Osteocyte (in vitro differentiated cells): ENCODE results near the gene SCAMP3. TPM values are rescaled to one million over a fixed set of nuclear protein-coding genes. Genes with fewer than 3 reads are reported as not detected.
A peak's percentile ranks its signal among the peaks of the same experiment; 100 is the strongest.

Source experiments
- DNase-seq: peaks from one replicate; pipeline ENCODE4 v3.0.0; 2021; ENCODE audit warnings: mixed read lengths; ENCODE audit not compliant: unreplicated experiment; ENCODE audit errors: extremely low spot score
- H3K27ac Mint-ChIP-seq: one replicate; pipeline ENCODE4 v1.8.0; 2021; ENCODE audit warnings: mild to moderate bottlenecking, mixed read lengths; ENCODE audit not compliant: unreplicated experiment
- H3K27me3 Mint-ChIP-seq: one replicate; pipeline ENCODE4 v1.8.0; 2021; ENCODE audit warnings: mixed read lengths; ENCODE audit not compliant: unreplicated experiment
- H3K36me3 Mint-ChIP-seq: one replicate; pipeline ENCODE4 v1.8.0; 2021; ENCODE audit warnings: mixed read lengths; ENCODE audit not compliant: unreplicated experiment
- H3K4me1 Mint-ChIP-seq: one replicate; pipeline ENCODE4 v1.8.0; 2021; ENCODE audit warnings: mixed read lengths; ENCODE audit not compliant: unreplicated experiment
- H3K4me3 Mint-ChIP-seq: one replicate; pipeline ENCODE4 v1.8.0; 2021; ENCODE audit warnings: mild to moderate bottlenecking, moderate library complexity, mixed read lengths; ENCODE audit not compliant: unreplicated experiment
- H3K9me3 Mint-ChIP-seq: one replicate; pipeline ENCODE4 v1.8.0; 2021; ENCODE audit warnings: mixed read lengths; ENCODE audit not compliant: unreplicated experiment
- total RNA-seq: library from RNA; stranded (reverse); gene quantifications from 2 replicates; pipeline ENCODE4 v1.2.1, GENCODE V29; 2021
- TF ChIP-seq, protein P1 (sequence below): fragments of 200-600 bp; sonication (generic); IDR thresholded peaks from 2 replicates; pipeline ENCODE4 v1.5.0; 2021; ENCODE audit warnings: antibody characterized with exemption, mild to moderate bottlenecking, moderate library complexity

The SCAMP3 gene
- total RNA-seq, 1 donor from 2014 or later, result 73.7 TPM

DNA sequence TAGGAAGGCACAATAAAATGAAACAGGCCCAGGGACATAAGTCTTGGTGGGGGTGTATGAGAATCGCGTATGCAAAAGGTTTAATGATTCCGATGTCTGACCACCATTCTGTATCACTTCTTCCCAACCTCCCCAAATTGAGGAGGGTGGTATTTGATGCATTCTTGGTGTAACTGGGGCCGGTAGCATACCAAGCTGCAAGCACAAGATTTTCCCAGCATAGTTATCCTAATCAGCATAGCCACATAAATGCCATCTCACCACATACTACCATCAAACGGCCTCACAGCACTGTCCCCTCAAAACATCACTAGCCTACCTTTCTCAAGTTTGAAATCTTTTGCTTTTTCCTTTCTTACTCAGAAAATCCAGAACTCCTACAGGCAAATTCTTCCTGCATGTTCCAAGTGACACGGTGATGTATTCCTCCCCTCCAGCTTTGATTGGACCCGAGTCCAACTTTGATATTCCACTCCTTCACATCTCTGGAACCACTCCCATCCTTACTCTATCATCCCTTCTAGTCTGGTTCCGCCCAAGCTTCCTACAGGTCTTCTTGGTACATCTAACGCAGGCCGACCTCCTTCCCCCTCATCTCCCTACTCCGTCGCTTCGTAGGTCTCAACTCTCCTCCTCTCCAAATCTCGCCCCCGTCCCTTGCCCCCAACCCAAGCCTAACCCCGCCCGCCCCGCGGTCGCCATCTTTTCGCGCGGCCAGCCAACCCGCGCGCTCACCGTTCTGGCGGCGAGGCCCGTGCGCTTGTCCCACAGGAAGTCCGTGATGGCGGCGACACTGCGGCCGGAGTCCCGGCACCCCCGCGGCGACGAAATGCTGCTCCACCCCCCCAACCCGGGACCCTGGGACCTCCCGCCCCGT, 10.5 kb upstream of the SCAMP3 start:
- H3K9me3 Mint-ChIP-seq, result no peaks in the 10 kb centered on the region
- peak overlapping the region; percentile 83 for H3K27ac Mint-ChIP-seq

DNA sequence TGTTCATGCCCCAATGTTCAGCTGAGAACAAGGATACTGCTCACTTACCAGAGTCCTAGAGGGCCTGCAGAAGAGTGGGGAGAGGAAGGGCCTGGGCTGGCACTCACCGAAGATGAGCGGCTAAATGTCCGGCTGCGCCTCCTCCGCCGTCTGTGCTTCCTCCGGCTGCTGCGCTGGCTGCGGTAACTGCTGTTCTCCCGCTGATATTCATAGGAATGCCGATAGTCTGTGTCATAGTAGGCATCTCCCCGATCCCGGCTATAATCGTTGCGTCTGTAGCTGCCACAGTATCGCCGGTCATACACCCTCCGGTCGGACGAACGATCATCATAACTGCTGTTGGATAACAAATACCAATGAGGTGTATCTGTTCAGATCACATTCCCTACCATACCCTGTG, 7.2 kb upstream of the SCAMP3 start:
- TF ChIP-seq, protein P1, sequence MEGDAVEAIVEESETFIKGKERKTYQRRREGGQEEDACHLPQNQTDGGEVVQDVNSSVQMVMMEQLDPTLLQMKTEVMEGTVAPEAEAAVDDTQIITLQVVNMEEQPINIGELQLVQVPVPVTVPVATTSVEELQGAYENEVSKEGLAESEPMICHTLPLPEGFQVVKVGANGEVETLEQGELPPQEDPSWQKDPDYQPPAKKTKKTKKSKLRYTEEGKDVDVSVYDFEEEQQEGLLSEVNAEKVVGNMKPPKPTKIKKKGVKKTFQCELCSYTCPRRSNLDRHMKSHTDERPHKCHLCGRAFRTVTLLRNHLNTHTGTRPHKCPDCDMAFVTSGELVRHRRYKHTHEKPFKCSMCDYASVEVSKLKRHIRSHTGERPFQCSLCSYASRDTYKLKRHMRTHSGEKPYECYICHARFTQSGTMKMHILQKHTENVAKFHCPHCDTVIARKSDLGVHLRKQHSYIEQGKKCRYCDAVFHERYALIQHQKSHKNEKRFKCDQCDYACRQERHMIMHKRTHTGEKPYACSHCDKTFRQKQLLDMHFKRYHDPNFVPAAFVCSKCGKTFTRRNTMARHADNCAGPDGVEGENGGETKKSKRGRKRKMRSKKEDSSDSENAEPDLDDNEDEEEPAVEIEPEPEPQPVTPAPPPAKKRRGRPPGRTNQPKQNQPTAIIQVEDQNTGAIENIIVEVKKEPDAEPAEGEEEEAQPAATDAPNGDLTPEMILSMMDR, result no peak
- no peaks in the 10 kb centered on the region for H3K9me3 Mint-ChIP-seq
- H3K36me3 Mint-ChIP-seq, result peaks cover 37% of the 10 kb centered on the region
- peaks cover 23% of the 10 kb centered on the region for H3K4me1 Mint-ChIP-seq
- H3K27me3 Mint-ChIP-seq, result no peaks in the 10 kb centered on the region
- no peak overlapping the region for H3K4me3 Mint-ChIP-seq
- no peak for DNase-seq
- H3K27ac Mint-ChIP-seq, result no peak overlapping the region

More for the DNA sequence above, 10.5 kb upstream of the SCAMP3 start:
- Mint-ChIP-seq H3K36me3 (peaks cover 16% of the 10 kb centered on the region), H3K27me3 (no peaks in the 10 kb centered on the region), H3K4me3 (peak overlapping the region; percentile 92), H3K4me1 (peaks cover 25% of the 10 kb centered on the region)
- TF ChIP-seq, protein P1, result no peak
- DNase-seq, result peak; percentile 86

DNA sequence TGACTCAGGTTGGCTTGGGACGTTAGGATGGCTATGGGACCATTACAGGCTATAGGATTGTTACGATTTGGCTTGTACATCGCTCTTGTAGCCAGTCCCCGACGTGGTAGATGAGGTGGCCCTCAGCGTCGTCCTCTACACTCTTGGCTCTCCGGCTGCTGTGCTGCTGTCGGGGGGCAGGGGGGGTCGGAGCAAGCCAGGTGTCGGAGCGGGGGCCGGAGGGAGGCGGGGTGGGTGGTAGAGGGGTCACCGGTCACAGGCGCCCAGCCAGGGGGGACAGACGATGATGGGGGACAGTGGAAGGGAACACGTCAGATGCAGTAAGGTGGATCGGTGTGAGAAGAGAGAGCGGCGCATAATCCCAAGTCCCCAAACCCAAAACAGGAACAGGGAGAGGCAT, 6.5 kb upstream of the SCAMP3 start:
- TF ChIP-seq, protein P1, result no peak
- DNase-seq, result no peak
- no peaks in the 10 kb centered on the region for H3K9me3 Mint-ChIP-seq
- no peaks in the 10 kb centered on the region for H3K27me3 Mint-ChIP-seq
- no peak overlapping the region for H3K27ac Mint-ChIP-seq
- peaks cover 19% of the 10 kb centered on the region for H3K4me1 Mint-ChIP-seq
- H3K36me3 Mint-ChIP-seq, result peaks cover 43% of the 10 kb centered on the region
- no peak overlapping the region for H3K4me3 Mint-ChIP-seq

DNA sequence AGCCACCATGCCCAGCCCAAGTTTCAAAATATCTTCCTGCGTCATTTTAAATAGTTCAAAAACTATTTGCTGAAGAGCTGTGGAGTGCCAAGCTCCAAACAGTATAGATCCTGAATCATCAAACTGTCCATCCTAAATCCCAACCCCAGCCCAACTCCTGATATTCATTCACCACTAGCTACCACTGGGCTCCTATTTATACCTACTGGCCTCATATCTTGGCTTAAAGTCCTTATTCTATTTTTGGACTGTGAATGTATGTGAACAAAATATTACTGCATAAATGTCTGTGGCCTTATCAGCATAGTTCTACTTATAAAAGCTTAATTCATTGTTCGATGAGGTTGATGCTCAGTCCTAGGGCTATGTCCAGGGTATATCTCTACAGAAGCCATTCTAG, 5.2 kb upstream of the SCAMP3 start:
- peaks cover 49% of the 10 kb centered on the region for H3K36me3 Mint-ChIP-seq
- peaks cover 15% of the 10 kb centered on the region for H3K4me1 Mint-ChIP-seq
- H3K27ac Mint-ChIP-seq, result no peak overlapping the region
- no peak for DNase-seq
- no peak overlapping the region for H3K4me3 Mint-ChIP-seq
- TF ChIP-seq, protein P1, result no peak
- no peaks in the 10 kb centered on the region for H3K27me3 Mint-ChIP-seq
- no peaks in the 10 kb centered on the region for H3K9me3 Mint-ChIP-seq

DNA sequence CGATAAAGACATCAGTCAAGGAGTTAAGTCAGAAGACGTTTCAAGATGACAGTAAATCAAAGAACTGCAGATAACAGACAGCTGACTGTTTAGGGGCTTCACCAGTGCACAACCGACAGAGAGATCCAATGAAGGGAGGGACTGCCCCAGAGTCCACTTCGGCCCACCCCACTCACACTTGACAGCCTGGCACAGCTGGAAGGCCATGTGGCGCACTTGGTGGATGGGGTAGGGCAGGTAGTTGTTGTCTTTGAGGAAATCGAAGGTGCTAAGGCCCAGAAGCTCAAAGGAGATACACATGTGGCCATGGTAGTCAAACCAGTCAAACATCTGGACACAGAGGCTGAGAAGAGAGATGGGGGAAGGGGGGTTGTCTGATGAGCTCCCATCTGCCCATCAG, 4.4 kb upstream of the SCAMP3 start:
- Mint-ChIP-seq H3K4me3 (no peak overlapping the region), H3K27me3 (no peaks in the 10 kb centered on the region), H3K27ac (no peak overlapping the region), H3K9me3 (no peaks in the 10 kb centered on the region), H3K4me1 (peaks cover 16% of the 10 kb centered on the region), H3K36me3 (peaks cover 49% of the 10 kb centered on the region)
- TF ChIP-seq, protein P1, result no peak
- no peak for DNase-seq
